SIG-M5 treated with dmso at 0.1 percent for 504 hours (cell line): ENCODE measurements around the gene ACOT11.

ENCODE experiments used
- DNase-seq: peaks from one replicate; lab custom pipeline; 2025; ENCODE audit not compliant: unreplicated experiment; lab: John Stamatoyannopoulos, UW

Gene ACOT11

DNA sequence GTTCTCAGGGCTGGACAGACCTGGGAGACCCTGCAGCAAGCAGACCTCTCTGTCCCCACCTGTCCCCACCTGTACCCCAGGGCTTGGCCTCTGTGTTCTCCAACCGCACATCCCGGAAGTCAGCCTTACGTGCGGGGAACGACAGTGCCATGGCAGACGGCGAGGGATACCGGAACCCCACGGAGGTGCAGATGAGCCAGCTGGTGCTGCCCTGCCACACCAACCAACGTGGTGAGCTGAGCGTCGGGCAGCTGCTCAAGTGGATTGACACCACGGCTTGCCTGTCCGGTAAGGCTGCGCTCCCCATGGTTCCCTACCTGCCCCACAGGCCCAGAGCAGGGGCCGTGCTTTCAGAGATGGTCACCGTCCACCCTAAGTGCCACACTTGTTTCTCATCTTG is 36.5 kb downstream of the ACOT11 start:
- DNase-seq: no peak

DNA sequence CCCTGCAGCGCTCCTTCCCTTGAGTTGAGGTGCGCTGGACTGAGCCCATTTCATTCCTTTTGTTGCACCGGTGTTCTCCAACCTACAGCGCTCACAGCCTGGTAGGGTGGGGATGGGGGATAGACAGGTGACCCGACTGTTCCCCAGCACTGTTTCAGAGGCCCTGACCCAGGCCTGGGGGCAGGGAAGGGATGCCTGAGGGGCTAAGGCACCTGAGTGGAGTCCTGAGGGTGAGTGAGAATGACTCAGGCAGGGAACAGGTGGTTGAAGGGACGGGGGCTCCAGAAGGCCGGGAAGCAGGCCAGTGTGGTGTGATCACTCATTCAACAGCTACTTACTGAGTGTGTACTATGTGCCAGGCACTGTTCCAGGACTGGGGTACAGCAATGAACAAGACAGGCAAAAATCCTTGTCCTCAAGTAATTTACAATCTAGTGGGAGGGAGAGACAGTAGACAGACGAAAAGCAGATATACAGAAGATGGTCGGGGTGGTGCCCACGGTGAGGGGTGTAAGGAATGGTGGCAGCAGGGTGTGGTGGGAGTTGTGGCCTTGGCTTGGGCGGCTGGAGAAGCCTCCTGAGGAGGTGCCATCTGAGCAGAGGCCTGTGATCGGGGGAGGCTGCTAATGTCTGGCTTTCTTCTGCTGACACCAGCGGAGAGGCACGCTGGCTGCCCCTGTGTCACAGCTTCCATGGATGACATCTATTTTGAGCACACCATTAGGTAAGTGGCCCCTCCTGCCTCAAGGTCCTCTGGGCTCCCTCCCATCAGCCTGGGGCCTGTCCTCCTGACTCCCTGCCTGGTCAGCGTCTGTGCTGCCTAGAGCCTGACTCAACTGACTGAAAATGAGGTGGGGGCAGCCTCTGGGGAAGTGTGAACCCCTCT is 37.4 kb downstream of the ACOT11 start:
- DNase-seq: no peak

- no peak for DNase-seq
Observed at GRCh38 chr1:54588377-54588776, 40.3 kb downstream of the ACOT11 start.

DNA sequence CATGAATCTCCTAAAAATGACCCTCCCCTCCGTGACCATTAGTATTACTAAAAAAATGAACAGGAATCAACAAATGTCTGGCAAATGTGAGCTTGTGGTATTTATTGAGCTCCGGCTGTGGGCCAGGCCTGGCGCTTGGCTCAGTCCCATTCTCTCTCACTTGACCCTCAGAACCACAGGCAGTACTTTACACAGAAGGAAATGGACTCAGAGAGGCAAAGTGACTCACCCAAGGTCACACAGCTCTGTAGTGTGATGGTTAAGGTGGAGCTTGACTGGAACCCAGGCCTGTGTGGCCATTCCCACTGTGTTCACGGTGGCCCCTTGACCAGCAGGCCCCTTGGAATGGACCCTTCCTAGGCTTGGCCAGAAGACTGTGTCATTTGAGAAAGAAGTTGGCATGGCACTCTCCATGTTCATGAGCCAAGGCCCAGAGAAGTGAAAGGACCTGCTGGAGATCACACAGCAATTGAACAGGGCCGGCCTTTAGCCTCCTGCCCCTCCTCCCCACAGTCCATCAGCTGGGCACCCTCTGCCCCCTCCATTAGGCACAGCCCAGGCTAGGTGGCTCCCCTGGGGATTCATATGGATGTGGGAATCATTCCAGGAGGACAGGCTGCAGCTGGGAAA is 43.2 kb downstream of the ACOT11 start:
- no peak for DNase-seq

GRCh38 chr1:54593571-54594160 is 45.6 kb downstream of the ACOT11 start:
- no peak for DNase-seq

DNA sequence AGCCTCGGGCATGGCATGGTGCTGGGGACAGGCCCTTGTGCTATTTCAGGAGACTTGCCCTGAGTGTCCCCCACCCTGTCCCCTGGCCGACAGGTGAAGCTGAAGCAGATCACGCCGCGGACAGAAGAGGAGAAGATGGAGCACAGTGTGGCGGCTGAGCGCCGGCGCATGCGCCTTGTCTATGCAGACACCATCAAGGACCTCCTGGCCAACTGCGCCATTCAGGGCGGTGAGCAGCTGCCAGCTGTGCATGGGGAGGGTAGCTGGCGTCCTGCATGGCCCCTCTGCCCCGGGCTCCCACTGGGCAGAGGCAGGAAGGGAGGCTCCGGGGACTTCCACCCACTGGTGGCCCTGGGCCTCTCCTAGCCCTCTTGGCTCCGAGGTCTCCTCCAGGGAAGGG is 46.4 kb downstream of the ACOT11 start:
- DNase-seq: no peak

- no peak for DNase-seq
Observed at GRCh38 chr1:54595956-54596498, 48.0 kb downstream of the ACOT11 start.

GRCh38 chr1:54596756-54597155 is 48.7 kb downstream of the ACOT11 start:
- no peak for DNase-seq

DNA sequence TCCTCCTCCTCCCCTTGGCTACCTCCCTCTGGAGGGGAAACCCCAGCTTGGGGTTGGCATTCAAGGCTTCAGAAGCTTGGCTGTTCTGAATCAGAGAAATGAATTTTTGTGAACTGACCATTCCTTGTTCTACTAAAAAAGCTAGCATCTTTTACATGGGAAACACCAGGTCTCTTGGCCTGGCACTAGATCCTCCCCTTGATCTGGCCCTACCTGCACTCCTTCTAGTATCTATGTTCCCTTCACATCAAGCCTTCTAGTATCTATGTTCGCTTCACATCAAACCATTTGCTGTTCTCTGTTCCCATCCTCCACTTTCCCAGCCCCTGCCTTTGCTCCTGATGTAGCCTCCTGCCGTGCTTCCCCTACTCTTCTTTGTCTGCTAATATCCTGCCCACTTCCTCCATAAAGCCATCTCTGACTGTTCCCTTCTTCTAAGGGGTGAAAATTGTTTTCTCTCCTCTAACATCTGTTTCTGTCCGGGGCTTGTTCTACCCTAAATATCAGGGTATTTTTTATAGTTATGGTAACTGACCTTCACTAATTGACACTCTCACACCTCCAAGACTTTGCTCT is 49.5 kb downstream of the ACOT11 start:
- DNase-seq: no peak

DNA sequence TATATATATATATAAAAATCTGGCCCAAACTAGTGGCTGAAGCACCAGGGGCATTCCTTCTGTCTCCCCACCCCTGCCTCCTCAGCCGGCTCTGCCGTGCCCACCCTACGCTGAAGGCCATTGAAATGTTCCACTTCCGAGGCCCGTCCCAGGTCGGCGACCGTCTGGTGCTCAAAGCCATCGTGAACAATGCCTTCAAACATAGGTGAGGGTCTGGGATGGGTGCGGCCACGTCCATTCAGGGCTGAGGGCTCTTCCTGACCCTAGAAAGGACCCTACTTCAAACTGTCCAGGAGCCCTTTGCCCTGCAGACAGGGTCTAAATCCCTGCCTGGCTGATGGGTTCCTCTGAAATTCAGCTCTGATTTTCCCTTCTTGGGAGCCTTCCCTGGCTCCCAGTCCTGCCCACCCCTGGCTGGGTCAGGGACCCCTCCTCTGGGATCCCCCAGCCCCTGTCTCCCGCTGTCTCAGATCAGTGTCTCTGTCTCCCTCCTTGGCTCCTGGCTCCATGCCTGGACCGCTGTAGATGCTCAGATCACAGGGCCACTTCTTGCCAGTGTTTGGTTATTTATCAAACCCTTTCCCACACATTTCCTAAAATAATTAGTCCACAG is 51.3 kb downstream of the ACOT11 start:
- DNase-seq: no peak

GRCh38 chr1:54600947-54601721 is 53.1 kb downstream of the ACOT11 start:
- no peak for DNase-seq

DNA sequence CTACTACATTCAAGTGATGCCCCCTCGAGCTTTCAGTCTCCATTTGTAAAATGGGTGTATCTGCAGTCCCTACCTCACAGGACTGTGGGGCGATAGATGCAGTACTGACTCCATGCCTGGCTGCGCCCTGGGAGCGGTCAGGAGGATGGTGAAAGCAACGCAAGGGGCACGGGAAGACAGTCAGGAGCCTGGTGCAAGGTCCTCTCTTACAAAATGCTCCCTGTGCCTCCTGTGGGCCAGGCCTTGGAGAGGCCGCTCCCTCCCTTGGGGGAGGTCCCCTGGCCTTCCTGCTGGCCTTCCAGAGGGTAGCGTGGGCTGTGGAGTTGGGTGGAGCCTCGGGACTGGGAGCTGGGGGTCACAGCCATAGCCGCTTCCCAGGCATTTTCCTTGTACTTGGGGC is 53.7 kb downstream of the ACOT11 start:
- DNase-seq: no peak

DNA sequence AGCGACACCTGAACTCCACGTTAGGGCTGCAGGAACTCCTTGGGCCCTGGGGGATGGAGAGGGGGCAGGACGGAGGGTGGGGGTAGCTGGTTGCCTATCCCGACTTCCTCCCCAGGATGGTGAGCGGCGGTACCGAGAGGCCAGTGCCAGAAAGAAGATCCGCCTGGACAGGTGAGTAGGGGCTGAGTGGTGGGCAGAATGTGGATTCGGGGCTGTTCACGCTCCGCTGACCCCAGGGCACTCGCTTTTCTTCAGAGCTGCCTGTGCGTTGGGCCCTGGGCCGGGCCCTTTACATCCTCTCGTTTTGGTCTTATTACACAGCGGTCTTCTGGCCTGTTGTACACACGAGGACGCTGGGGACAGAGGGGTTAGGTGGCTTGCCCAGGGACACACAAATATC is 54.5 kb downstream of the ACOT11 start:
- no peak for DNase-seq

DNA sequence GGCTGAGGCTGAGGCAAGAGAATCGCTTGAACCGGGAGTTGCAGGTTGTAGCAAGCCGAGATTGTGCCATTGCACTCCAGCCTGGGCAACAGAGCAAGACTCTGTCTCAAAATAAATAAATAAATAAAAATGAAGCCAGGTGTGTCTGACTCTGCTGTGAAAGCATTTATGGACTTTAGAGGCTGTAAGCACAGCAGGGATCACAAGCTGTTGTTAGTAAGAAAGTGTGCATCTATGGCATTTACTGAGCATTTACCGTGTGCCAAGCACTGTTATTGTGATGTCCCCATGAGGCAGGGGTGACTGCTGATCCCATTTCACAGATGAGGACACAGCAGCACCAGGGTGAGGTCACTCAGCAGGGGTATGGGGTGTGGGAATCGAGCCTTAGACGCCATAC is 55.2 kb downstream of the ACOT11 start:
- DNase-seq: no peak

- DNase-seq: no peak
Observed at GRCh38 chr1:54604051-54604450, 56.0 kb downstream of the ACOT11 start.

DNA sequence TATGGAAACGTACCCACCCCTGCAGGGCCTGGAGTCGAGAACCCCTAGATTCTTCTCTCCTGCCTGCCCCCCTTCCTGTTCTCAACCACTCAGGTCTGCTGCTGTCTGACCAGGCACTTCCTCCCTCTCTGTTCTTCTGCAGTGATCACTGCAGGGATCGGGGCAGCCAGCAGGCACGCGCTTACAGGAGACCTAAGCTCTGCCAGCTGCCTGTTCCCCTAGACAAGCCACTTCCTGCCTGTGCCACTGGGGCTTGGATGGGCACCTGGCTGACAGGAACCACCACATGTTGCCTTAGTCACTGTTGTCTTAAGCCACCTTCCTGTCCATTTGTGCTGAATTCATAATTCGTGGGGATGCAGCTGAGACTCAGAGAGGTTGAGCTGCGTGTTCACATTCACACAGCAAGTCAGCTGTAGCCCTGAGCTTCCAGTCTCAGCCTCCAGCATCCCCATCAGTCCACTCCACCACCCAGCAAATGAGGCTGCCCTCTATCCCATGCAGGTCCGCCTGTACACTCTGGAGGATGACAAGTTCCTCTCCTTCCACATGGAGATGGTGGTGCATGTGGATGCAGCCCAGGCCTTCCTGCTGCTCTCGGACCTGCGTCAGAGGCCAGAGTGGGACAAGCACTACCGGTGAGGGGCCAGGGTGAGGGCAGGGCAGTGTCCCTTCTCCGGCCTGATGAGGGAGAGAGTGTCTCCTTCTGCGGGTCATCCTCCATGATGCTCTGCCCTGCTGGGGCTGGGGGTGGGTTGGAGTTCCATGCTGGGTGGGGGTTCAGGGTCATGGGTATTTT is 56.7 kb downstream of the ACOT11 start:
- peak; percentile 2 for DNase-seq

DNA sequence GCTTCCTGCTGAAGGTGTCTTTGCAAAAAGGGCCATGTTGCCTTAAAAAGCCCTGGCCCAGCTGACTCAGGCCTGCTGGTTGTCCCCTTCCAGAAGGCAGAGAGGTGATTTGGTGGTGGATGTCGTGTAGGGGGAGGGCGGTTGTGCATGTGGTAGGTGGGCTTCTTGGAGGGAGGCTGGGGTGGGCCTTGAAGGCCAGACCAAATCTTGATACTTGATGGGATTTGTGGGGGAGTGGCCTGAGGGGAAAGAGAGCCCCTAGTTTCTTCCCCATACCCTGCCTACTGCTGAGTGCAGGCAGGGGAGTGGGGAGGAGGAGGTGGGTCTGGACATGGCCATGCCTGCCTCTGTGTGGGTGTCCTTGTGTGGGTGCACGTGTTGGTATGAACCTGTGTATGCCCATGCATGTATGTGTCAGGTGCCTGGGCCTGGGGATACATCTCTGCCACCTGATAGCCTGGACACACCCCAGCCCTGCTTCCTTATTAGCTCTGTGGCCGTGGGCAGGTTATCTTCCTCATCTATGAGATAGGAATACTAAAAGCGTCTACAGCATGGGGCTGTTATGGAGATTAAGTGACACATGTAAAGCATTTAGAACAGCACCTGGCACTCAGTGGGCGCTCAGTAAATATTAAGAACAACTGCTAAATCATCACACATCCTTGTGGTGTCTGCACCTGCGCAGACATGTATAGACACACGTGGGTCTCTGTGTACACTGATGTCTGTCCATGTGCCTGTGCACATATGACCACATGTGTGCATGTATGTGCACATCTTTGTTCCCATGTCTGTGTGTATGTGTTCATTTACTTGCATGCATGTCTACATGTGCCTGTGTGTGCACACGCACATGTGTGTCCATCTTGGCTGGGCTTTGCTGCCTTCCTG is 58.3 kb downstream of the ACOT11 start:
- DNase-seq: no peak

- DNase-seq: no peak
Observed at GRCh38 chr1:54606990-54607325, 58.9 kb downstream of the ACOT11 start.
